Medulla oblongata (tissue), 1 donor: ENCODE measurements around the gene TNS1.

ENCODE experiments used
- DNase-seq: peaks from one replicate; pipeline ENCODE4 v3.0.0-alpha.2; 2015; ENCODE audit errors: extremely low spot score

TNS1 gene

DNA sequence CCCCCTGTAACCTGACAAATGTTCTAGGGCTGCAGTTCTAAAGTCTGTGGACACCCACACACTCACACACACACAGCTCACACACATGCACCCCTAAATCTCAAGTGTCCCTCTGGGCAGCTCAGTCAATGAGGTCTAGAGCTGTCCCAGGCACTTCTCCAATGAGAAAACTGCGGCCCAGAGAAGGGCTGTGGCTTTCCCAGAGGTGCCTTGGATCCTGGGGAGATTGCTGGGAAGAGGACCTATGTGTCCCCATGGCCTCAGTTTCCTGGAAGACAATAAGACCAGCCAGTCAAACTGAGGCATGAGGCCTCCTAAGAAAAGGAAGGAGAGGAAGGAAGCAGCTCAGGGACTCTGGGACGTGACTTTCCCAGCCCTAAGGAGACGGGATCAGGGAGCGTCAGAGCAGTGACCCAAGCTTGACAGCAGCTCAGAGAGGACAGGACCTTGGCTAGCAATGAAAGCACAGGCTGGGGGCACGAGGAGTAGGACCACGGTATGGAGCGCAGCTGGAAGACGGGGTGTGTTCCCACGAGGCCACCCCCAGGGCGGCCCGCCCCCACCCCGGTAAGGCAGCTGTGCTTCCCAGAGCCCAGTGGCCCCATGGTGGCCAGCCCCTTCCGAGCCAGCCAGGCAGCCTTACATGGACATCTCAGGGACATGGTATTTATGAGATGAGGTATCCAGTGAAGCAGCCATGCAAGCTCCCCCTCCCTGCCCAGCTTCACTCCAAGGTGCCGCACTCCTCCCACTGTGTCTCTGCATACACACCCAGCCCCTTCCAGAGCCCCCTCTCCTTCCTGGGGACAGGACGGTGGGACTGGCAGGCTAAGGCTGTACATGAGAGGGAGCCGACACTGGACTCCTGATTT lies 46.0 kb downstream of the TNS1 start:
- DNase-seq, result no peak

- no peak for DNase-seq
Observed at GRCh38 chr2:217955881-217956493, 46.8 kb downstream of the TNS1 start.

- no peak for DNase-seq
Observed at GRCh38 chr2:217954971-217955740, 47.6 kb downstream of the TNS1 start.

- no peak for DNase-seq
Observed at GRCh38 chr2:217954469-217954868, 48.3 kb downstream of the TNS1 start.

- DNase-seq, result no peak
Observed at GRCh38 chr2:217954051-217954450, 48.7 kb downstream of the TNS1 start.

GRCh38 chr2:217953531-217953932 lies 49.3 kb downstream of the TNS1 start:
- no peak for DNase-seq

GRCh38 chr2:217953011-217953481 lies 49.7 kb downstream of the TNS1 start:
- no peak for DNase-seq

DNA sequence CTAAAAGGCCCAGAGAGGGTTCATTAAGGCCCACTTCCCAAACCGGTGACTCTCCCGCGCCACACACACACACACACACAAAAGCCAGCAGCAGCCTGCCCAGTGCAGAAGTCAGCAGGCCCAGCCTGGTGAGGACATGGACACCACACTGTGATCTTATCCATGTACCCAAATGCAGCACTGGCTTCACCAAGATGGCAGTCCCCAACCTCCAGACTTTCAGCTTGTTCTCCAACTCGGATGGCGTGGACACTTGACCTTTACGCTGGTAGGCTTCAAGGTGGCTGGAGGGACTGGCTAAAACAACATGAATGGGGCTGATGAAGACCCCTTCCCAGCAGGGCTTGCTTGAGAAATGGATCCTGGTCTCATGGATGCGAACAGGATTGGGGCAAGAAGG lies 50.4 kb downstream of the TNS1 start:
- no peak for DNase-seq

GRCh38 chr2:217951521-217952247 lies 51.1 kb downstream of the TNS1 start:
- DNase-seq, result no peak

- DNase-seq, result no peak
Observed at GRCh38 chr2:217951091-217951490, 51.7 kb downstream of the TNS1 start.

GRCh38 chr2:217950401-217950871 lies 52.4 kb downstream of the TNS1 start:
- DNase-seq, result no peak

DNA sequence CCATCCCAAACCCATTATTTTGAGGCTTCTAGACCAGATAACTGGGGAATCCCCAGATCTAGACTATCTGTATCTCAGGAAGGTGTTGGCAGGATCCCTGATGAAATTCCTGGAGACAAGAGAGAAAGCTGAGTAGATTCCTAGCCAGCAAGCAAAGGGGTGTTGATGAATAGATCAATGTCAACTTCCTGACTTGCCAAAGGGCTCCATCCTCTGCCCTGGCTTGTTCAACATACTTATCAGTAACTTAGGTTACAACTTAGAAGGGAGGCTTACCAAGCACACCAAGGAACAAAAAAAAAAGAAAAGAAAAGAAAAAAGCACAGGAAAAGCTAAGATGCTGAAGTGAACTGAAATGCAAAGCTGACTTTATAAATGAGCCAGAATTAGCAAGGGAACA lies 53.3 kb downstream of the TNS1 start:
- DNase-seq, result no peak

GRCh38 chr2:217948897-217949296 lies 53.9 kb downstream of the TNS1 start:
- no peak for DNase-seq

DNA sequence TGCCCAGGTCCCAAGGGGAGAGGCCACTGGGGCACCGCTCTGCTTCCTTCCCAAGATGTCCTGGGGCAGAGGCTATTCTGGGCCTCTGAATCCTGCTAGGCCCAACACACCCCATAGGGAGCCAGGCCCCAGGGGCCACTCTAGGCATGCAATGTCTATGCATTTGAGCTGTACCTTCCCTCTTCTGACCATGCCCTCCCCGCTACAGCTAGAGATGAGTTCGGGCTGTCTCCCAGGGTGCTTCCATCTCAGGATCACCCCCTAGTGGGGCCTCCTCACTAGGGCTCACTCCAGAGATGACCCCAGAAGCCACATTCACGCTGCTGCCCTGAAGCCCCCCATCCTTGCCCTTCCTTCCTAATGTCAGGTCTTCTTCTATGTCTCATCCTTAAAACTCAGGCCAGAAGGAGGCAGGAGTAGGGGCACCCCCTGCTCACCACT lies 54.4 kb downstream of the TNS1 start:
- DNase-seq, result no peak

DNA sequence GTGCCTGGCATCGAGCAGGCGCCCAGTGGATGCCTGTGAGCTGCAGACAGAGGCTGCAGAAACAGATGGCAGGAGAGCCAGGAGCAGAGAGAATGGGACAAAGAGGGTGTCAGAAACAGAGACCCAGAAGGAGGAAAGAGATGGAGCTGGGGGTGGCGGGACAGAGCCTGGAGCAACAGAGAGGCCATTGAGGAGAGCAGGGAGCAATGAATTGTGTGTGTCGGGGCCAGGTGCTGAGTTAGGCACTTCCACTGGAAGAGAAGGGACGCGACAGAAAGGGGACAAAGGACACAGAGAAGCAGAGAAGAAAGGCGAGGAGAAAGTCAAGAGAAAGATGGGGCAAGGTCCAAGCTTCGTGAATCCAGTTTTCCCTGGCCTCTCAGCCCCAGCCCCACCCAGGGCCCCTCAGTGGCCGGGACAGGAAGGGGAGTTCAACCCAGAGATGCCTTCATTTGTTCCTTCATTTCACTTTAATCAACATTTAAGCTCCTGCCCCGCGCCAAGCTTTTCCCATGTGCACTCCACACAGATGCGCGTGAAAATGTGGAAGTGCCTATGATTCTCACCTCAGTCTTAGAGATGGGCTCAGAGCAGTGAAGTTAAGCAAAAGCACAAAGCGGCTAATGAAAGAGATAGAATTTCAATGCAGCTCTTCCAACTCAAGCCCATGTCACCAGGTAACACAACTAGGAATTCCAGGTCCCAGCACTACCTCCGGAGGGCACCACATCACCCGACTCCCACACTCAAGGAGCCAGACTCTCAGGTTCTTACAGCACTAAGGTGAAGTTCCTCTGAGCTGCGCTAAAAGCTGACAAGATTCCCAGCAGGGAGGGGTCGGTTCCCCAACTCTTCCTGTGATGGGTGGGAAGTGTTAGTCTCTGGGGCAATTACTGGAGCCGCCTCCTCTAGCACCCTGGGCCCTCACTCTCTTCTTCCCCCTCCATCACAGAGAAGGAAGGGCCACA lies 55.1 kb downstream of the TNS1 start:
- DNase-seq, result peak; percentile 79

- no peak for DNase-seq
Observed at GRCh38 chr2:217946051-217946450, 56.7 kb downstream of the TNS1 start.

GRCh38 chr2:217945530-217945929 lies 57.3 kb downstream of the TNS1 start:
- no peak for DNase-seq

DNA sequence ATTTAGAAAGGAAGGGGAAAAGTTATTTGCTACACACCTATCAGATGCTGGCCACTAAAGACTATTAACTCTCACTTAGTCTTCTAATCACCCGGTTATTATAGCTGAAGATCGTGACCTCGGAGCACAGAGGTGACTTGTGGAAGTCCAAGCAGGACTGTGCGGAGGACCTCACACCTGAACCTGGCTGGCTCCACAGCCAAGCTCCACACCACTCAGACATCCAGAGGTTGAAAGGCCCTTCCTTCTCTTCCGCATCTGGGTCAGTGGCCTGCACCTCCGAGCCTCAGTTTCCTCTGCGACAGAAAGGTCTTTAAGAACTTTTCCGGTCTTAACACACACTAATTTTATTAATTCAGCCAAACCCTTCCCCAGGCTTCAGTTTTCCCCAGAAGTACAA lies 57.9 kb downstream of the TNS1 start:
- DNase-seq, result no peak

DNA sequence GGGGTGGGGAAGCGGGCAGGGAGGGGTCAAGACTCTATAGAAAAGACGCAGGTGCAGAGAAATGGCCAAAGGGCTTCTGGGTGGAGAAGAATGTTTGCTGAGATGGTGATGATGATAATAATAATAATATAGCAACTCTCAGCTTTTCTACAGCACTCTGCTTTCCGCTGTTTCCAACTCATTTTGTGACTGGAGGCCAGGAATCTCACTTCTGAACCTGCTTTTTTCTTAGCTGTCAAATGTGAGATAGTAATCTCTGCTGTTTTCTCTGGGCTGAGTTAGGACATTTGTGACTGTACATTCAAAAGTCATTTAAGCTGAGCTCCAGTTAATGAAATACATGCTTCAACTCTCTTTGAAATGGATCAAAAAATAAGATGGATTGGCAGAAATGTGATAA lies 58.4 kb downstream of the TNS1 start:
- no peak for DNase-seq
